NCI-H1417 treated with DMSO at 0.1 percent for 48 hours (cell line): ENCODE data around the gene CPNE9.
A peak's percentile ranks its signal among the peaks of the same experiment; 100 is the strongest.

Experiments
- DNase-seq: peaks from one replicate; lab custom pipeline; 2025; lab: John Stamatoyannopoulos, UW

The CPNE9 gene

DNA sequence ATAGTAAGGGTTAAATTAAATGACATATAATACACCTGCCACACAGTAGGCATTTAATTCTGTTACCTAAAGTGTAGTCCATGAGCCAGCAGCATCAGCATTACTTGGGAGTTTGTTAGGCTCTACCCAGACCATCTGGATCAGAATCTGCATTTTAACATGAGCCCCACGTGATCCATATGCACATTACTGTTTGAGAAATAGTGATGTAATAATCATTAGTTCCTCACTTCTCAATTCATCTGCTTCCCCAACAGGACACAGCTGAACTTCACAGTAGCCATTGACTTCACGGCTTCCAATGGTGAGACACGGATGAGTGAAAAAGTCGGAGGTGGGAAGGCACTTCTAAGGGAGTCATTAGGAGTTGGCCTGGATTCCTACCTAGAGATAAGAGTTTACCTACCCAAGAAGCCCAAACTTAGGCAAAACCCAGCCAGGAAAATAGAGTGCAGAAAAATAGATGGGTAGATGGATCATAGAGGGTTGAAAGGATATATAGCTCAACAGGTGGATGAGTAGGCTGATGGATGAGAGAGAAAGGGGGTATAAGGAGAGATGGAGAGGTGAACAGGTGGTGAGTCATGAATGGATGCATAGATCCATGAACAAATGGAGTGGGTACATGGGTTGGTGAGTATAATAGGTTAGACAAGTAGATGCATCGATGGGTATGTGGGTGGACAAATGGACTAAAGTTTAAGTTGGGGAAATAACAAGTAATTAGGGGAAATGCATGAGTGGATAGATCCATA lies 13.3 kb downstream of the CPNE9 start:
- no peak for DNase-seq

DNA sequence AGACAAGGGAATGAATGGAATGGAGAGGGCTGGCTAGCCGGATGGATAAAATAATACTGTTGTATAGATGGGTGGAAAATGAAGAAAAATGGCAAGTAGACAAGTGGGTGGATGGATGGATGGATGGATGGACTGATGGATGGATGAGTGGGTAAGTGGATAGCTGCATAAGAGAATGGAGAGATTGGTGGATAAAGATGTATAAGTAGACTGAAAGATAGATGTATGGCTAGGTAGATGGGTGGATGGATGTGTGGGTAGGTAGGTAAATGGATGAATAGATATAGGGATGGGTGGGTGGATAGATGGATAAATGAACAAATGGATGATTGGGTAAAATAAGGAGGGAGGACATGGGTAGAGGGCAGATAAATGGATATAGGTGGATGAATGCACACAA lies 13.9 kb downstream of the CPNE9 start:
- DNase-seq, result no peak

DNA sequence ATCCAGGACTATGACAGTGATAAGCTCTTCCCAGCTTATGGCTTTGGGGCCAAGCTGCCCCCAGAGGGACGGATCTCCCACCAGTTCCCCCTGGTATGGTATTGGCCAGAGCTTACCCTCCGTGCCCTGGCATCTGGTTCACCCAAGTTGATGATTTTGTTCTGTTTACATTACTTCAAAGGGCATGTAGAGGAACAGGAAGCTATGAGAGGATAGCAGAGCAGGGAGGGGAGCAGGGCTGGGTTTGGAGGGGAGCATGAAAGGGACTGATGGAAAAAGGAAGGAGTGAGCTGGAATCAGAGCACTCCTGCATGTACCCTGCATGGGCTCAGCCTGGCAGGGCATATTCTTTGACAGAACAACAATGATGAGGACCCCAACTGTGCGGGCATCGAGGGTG lies 14.5 kb downstream of the CPNE9 start:
- DNase-seq, result no peak

DNA sequence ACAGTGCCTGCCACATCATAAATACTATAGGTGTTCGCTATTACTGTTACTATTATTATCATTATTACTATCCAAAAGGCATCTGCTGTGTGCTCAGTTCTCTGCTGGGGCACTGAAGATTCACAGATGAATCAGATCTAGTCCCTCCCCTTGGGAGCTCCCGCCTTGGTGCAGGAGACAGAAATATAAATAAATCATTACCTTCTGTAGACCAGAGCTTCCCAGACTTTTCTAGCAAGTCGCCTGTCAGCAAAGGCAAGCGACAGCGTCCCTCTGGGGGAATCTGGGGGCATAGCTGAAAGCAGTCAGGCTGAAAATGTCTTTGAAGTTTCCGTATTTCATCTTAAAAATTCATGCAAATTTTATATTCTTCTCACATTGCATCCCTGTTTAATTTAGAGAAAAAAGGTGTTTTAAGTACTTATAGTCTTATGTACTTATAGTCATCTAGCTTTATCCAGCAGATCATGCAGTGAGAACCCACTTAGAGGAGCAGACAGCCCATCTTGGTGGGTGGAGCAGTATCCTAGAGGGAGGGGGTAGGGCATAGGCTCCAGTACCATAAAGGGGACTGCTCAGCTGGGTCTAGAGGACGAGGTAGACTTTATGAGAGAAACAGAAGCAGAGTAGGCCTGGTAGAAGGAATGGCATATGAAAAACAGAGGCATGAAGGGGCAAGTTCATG lies 17.5 kb downstream of the CPNE9 start:
- DNase-seq, result no peak

DNA sequence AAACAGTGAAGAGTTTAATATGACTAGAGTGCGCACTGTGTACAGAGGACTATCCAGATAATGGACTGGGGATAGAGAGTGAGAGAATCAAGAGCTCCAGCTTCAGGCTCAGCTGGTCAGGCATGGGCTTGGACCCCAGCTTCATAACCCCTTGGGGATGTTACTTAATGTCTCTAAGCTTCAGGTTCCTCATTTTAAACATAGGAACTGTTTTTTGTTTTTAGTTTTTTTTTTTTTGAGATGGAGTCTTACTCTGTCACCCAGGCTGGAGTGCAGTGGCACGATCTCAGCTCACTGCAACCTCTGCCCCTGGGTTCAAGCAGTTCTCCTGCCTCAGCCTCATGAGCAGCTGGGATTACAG lies 18.0 kb downstream of the CPNE9 start:
- no peak for DNase-seq

DNA sequence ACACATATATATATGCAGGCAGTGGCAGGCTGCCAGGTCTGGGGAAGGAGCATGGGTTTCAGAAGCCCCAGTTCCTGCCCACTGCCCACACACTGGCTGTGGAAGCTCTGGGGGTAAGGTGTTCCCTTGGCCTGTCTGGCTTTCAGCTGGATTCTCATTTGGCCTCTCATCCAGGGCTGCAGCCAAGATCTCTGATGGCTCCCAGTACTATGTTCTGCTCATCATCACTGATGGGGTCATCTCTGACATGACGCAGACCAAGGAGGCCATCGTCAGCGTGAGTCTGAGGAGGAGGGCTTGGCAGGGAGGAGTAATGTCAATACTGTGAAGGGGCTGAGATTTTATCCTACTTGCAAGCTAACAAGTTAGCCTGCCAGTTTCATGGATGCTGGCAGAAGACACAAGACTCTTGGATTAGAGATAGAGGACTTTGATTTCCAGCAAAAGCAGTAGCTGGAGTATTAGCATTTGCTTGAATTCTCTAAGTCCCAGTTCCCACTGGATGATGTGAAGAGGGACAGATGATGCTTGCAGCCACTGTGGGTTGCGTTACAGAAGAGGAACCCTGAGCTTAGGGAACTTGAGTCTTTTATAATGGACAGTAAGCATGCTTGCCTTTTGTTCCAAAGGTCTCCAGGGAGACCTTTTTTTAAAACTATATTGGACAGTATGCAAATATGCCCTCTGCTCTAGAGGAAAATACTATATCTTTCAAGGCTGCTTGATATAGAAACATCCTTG lies 22.3 kb downstream of the CPNE9 start:
- DNase-seq, result no peak

DNA sequence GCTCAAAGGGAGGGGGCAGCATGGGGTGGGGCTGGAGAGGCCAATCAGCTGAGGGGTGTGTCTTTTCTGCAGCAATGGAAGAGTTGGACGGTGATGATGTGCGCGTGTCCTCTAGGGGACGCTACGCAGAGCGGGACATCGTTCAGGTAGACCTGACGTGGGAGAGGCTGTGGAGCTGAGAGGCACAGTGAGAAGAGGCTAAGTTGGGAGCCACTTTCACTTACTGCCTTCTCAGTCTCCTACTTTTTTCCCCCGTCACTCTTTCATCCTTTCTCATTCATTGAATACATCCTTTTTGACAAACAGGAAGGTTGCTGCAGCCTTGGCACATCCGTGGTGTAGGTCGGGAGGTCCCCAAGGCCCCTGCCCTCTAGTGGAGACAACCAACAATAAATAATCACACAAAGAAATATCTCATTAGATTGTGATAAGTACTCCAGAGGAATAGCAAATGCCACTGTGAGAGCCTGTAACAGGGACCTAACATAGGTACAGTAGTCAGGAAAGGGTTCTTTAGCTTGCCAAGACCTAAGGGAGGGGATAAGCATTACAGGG lies 23.5 kb downstream of the CPNE9 start:
- DNase-seq, result no peak

DNA sequence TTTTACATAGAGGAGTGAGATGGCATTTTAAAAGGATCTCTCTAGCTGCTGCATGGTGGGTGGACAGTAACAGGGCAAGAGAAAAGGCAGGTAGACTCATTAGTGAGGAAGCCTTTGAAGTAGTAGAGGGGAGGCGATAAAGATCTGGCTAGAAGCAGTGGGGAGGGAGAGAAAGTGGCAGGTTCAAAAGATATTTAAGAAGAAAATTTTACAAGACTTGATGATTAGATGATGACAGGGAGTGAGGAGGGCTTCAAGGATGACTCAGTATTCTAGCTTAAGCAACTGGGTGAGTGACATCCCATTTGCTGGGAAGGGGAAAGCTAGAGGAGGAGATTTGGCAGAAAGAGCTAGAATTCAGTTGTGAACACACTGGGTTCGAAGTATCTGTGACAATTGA lies 24.1 kb downstream of the CPNE9 start:
- no peak for DNase-seq

DNA sequence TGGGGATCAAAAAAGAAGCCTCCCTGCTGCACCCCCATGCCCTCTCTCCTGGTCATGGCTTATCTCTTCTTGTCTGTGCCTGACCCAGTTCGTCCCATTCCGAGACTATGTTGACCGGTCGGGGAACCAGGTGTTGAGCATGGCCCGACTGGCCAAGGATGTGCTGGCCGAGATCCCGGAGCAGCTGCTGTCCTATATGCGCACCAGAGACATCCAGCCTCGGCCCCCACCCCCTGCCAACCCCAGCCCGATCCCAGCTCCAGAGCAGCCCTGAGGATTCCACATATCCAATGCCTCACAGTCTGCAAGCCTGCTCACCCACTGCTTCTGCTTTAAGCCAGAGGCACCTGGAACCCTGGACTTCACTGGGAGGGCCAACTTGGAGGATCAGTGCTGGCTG lies 25.8 kb downstream of the CPNE9 start:
- no peak for DNase-seq

DNA sequence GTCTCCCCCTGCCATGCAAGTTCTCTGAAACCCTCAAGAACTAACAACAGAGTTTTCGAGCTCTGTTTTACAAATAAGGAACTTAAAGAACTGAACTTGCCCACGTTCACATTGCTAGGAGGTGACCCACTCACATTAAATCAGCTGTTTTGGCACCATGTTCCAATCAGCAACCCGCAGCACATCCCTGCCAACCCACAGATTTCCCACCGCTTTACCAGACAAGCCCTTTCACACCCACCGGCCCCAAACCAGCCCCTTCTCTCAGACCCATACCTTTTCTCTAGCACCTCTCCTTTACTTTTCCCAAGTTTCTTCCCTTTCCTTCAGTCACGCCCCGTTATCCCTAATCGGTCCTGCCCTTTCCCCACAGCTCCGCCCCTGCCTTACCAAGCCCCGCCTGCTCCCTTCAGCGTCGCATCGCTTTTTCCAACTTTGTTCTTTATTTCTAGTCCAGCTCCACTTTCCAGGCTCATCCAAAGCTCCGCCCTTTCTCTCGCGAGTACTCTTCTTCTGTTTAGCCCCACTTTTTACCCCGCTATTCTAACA lies 27.1 kb downstream of the CPNE9 start:
- DNase-seq, result no peak

DNA sequence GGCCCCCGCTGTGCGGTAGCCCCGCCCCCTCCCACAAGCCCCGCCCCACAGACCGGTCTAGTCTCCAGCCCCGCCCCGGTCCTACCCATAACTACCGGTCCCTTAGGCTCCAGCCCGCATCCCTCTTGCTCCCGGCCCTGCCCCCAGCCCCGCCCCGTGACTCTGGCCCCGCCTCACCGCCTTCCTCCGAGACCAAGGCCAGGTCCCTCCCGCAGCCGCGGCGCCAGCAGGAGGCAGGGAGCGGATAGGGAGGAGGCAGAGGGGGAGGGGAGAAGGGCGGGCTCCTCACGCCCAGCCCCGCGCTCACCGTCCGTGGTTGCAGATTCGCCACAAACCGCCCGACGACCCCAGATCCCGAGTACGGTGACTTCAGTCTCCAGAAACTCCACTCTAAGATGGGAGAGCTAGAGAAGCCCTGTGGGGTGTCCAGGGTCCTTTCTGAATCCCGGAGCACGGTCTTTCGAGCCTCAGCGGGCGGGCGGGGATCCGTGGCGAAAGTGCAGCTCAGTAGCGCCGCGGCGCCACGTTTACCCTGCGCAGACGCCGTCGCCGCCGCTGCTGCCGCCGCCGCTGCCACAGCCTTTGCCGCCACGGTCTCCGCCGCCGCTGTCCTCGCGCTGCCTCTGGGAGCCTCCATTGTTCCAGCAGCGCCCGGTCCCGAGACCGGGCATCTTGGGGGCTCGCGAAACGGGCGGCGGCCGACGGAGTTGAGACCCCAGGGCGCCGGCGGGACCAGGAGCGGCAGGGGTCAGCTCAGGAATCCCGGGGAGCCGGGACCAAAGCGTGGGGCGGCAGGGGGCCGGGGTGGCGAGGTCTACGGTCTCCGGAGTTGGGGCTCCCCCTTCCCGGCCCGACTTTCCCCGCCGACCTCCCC lies 27.8 kb downstream of the CPNE9 start, which contains the start of gene BRPF1:
BRPF1 (plus strand) TSS at position 530 of the 874 bp plus-strand sequence. CDS start 2,406 bp downstream, outside the sequence.
- DNase-seq, result peak; percentile 52

DNA sequence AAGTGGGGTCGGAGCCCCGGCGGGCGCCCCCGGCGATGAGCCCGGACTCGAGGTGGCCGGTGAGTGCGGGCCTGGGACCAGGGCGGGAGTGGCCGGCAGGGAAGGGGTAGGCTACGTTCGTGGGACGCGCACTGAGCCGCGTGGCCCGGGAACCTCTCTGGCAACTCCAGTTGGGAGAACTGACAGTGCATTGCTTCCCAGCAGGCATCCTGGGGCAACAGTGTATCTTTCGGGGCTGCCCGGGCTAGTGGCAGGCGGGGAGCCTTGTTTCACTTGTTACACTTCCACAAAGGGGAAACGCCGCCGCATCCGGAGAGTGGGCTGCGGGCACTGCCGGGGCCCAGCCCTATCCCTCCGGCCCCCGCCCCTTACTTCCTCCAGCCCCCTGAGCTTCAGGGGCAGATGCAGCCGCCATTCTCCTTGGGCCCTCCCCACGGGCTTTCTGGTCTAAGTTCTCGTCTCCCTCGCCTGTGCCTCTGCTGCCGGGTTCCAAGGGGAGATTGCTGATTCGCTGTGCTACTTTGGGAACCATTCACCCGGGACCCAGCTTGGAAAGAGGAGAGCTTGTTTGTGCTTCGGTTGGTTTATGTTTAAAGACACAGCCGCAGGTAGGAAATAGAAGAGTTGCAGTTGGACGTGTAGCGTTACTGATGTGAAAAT lies 28.6 kb downstream of the CPNE9 start:
- no peak for DNase-seq

DNA sequence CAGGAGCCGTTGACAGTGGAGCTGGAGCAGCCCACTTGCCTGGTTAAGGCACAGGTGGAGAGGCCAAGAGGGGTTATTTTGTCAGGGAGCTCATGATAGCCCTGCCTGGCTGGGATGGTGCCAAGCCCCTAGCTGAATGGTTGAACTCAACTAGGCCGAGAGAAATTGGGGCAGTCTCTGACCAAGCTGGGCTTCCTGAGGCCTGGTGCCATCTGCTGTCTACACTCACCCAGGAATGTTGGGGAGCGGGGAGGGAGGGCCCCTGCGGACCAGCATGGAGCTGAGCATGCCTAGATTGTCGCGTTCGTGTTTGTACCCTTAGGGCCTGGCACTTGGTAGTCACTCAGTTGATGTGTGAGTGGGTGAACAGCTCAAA lies 29.1 kb downstream of the CPNE9 start:
- no peak for DNase-seq

DNA sequence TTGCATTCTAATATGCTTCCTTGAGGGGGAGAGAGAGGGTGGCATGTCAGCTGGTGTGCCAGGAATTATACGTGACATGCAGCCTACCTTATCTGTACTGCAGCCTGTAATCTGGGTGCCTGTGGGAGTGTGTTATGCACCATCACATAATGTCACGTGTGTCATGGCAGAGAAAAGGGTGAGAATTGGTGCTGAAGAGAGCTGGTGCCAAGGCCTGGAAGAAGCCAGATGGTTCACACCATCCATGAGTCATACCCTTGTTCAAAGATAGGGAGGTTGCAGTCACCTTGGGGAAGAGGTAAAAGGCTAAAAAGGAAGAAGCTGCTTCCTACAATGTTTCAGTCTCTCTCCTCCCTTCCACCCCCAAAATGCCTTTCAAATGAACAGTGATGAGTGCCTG lies 33.2 kb downstream of the CPNE9 start:
- DNase-seq, result no peak

DNA sequence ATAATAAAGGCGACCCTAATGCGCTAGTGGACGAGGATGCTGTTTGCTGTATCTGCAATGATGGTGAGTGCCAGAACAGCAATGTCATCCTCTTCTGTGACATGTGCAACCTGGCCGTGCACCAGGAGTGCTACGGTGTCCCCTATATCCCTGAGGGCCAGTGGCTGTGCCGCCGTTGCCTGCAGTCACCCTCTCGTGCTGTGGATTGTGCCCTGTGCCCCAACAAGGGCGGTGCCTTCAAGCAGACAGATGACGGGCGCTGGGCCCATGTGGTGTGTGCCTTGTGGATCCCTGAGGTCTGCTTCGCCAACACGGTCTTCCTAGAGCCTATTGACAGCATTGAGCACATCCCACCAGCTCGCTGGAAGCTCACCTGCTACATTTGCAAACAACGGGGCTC lies 35.5 kb downstream of the CPNE9 start:
- no peak for DNase-seq

DNA sequence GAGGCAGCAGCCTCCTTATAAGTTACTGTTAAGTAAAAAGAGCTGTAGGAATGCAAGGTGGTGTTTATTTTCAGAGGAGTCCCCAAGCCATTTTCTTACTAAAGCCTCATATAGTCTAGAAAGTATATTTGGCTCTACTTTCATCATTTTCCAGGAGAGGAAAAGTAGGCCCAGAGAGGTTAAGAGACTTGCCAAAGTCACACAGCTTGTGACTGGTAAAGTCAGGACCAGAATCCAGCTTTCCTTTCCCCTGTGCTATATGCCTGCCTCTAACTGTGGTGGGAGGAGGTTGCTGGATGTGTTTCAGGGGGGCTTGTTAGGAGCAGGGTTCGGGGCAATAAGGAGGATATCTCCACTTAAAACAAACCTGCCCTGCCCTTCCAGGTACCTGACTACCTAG lies 38.9 kb downstream of the CPNE9 start:
- no peak for DNase-seq

DNA sequence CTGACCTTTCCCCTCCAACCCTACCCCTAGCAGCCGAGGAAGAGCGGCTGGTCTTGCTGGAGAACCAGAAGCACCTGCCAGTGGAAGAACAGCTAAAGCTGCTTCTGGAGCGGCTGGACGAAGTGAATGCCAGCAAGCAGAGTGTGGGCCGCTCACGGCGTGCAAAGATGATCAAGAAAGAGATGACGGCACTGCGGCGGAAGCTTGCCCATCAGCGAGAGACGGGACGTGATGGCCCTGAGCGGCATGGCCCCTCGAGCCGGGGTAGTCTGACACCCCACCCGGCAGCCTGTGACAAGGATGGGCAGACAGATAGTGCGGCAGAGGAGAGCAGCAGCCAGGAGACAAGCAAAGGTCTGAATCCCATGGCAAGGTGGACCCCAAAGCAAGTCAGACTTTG lies 39.9 kb downstream of the CPNE9 start:
- no peak for DNase-seq

DNA sequence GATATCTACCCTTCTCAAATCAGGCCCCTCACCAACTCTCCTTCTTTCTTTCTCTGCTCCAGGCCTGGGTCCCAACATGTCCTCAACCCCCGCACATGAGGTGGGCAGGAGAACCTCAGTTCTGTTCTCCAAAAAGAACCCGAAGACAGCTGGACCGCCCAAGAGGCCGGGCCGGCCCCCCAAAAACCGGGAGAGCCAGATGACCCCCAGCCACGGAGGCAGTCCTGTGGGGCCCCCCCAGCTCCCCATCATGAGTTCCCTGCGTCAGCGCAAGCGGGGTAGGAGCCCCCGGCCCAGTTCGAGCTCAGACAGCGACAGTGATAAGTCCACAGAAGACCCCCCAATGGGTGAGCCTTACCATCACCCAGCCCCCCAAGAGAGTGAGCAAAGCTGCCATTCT lies 40.5 kb downstream of the CPNE9 start:
- no peak for DNase-seq

DNA sequence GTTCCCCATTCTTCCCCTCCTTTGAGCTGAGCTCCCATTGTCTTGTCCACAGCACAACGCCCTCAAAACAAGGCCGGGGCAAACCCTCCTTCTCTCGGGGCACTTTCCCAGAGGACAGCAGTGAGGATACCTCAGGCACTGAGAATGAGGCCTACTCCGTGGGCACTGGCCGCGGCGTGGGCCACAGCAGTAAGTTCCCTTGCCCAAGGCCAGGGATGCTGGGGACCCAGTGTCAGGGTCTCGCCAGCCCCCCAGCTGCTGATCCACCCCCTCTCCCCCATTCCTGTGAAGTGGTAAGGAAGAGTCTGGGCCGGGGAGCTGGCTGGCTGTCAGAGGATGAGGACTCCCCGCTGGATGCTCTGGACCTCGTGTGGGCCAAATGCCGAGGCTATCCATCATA lies 41.9 kb downstream of the CPNE9 start:
- DNase-seq, result no peak

DNA sequence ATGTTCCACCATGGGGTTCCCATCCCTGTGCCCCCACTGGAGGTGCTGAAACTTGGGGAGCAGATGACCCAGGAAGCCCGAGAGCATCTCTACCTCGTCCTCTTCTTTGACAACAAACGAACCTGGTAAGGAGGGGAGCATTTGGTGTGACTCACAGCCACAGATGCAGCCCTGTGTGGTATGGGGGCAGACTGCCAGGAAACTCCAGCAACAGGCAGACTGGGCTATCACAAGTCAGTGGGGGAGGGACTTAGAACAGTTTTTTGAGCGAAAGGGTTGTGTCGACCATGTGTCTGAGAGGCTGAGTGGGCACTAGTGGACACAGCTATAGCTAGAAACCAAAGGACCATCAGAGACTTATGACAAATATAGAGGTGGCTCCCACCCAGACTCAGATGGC lies 42.7 kb downstream of the CPNE9 start:
- DNase-seq, result no peak

DNA sequence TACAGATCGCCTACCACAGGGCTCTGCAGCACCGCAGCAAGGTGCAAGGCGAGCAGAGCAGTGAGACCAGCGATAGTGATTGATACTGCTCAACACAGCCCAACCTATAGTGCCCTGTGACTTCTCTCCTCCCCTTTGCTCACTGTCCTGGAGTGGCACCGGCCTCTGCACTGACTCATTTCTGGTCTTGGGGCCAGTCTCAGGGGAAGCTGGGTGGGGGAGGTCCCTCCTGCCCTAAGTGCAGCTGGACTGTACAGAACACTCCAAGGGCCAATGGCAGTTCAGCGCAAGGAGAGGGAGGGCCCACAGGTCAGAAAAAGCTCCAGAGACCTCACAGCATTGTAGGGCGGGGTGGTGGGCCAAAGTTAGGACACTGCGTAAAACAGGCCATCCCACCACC lies 43.6 kb downstream of the CPNE9 start:
- no peak for DNase-seq
